AG09319 (cell line): ENCODE data around the gene TBC1D1.

Experiments
- DNase-seq: peaks from one replicate; pipeline ENCODE4 v3.0.0-alpha.2; 2010; ENCODE audit warnings: low read depth; ENCODE audit errors: extremely low read depth
- CTCF ChIP-seq: IDR thresholded peaks from 2 replicates; pipeline ENCODE4 v1.5.1; 2011; ENCODE audit warnings: low read depth, mild to moderate bottlenecking, inconsistent platforms, low read length, moderate library complexity

TBC1D1 gene

GRCh38 chr4:38082424-38083385 lies 191.8 kb downstream of the TBC1D1 start:
- no peak for TF ChIP-seq CTCF
- no peak for DNase-seq

GRCh38 chr4:38084877-38085711 lies 194.2 kb downstream of the TBC1D1 start:
- TF ChIP-seq CTCF: no peak
- no peak for DNase-seq

GRCh38 chr4:38085751-38086150 lies 194.9 kb downstream of the TBC1D1 start:
- DNase-seq: no peak
- TF ChIP-seq CTCF: no peak

- DNase-seq: no peak
These were observed 195.4 kb downstream of the TBC1D1 start for GRCh38 chr4:38086151-38086848.

GRCh38 chr4:38086849-38087226 lies 196.0 kb downstream of the TBC1D1 start:
- TF ChIP-seq CTCF: no peak

More at GRCh38 chr4:38086151-38086848, 195.4 kb downstream of the TBC1D1 start:
- no peak for TF ChIP-seq CTCF

GRCh38 chr4:38088321-38088720 lies 197.4 kb downstream of the TBC1D1 start:
- TF ChIP-seq CTCF: no peak
- DNase-seq: no peak

More at GRCh38 chr4:38086849-38087226, 196.0 kb downstream of the TBC1D1 start:
- DNase-seq: no peak
